Measurements from ENCODE around the gene CHST7.

CHST7 gene

GRCh38 chrX:46573892-46574773 is 568 bp downstream of the CHST7 start:
- DNase-seq (ENCODE audit: low read depth in 2 of 2): peak in 1 of 2 donors; percentile 31

- DNase-seq (ENCODE audit: low read depth in 2 of 2): no peak
These were observed 1.3 kb downstream of the CHST7 start for GRCh38 chrX:46574774-46575381.

- no peak for DNase-seq (ENCODE audit: low read depth in 2 of 2)
These were observed 2.0 kb downstream of the CHST7 start for GRCh38 chrX:46575586-46575985.

- no peak for DNase-seq (ENCODE audit: low read depth in 2 of 2)
These were observed 2.4 kb downstream of the CHST7 start for GRCh38 chrX:46575991-46576392.

- DNase-seq (ENCODE audit: low read depth in 2 of 2): no peak
These were observed 2.9 kb downstream of the CHST7 start for GRCh38 chrX:46576458-46576857.

GRCh38 chrX:46577221-46578005 is 3.8 kb downstream of the CHST7 start:
- no peak for DNase-seq (ENCODE audit: low read depth in 2 of 2)

- DNase-seq (ENCODE audit: low read depth in 2 of 2): no peak
These were observed 5.7 kb downstream of the CHST7 start for GRCh38 chrX:46579250-46579649.

GRCh38 chrX:46580613-46581012 is 7.0 kb downstream of the CHST7 start:
- DNase-seq (ENCODE audit: low read depth in 2 of 2): no peak

GRCh38 chrX:46582325-46582724 is 8.8 kb downstream of the CHST7 start:
- no peak for DNase-seq (ENCODE audit: low read depth in 2 of 2)

- DNase-seq (ENCODE audit: low read depth in 2 of 2): no peak
These were observed 9.4 kb downstream of the CHST7 start for GRCh38 chrX:46582966-46583365.

- DNase-seq (ENCODE audit: low read depth in 2 of 2): no peak
These were observed 11.2 kb downstream of the CHST7 start for GRCh38 chrX:46584736-46585135.

GRCh38 chrX:46587158-46587557 is 13.6 kb downstream of the CHST7 start:
- no peak for DNase-seq (ENCODE audit: low read depth in 2 of 2)

- DNase-seq (ENCODE audit: low read depth in 2 of 2): no peak
These were observed 14.2 kb downstream of the CHST7 start for GRCh38 chrX:46587753-46588171.

- peak in 1 of 2 donors; percentile 40 for DNase-seq (ENCODE audit: low read depth in 2 of 2)
These were observed 14.7 kb downstream of the CHST7 start for GRCh38 chrX:46588263-46588662.

GRCh38 chrX:46589977-46590723 is 16.6 kb downstream of the CHST7 start:
- DNase-seq (ENCODE audit: low read depth in 2 of 2): no peak

- DNase-seq (ENCODE audit: low read depth in 2 of 2): no peak
These were observed 21.5 kb downstream of the CHST7 start for GRCh38 chrX:46595084-46595483.

GRCh38 chrX:46597208-46597607 is 23.6 kb downstream of the CHST7 start:
- DNase-seq (ENCODE audit: low read depth in 2 of 2): no peak

- no peak for DNase-seq (ENCODE audit: low read depth in 2 of 2)
These were observed 24.2 kb downstream of the CHST7 start for GRCh38 chrX:46597771-46598170.

GRCh38 chrX:46599051-46599560 is 25.5 kb downstream of the CHST7 start:
- no peak for DNase-seq (ENCODE audit: low read depth in 2 of 2)

- DNase-seq (ENCODE audit: low read depth in 2 of 2): no peak
These were observed 27.7 kb downstream of the CHST7 start for GRCh38 chrX:46601283-46601682.

- no peak for DNase-seq (ENCODE audit: low read depth in 2 of 2)
These were observed 29.0 kb downstream of the CHST7 start for GRCh38 chrX:46602468-46603102.

All from activated CD4-positive, alpha-beta T cell treated with anti-CD3 and anti-CD28 coated beads for 24 hours (primary cell).